PC-9 (cell line): ENCODE results near the gene GVQW3. TPM values are rescaled to one million over a fixed set of nuclear protein-coding genes. Genes with fewer than 3 reads are reported as not detected.

ENCODE experiments used
- BruUV-seq: library from RNA; stranded (reverse); fragments of 400-500 nt; replicated peaks from 2 replicates; lab custom pipeline; 2021; lab: Mats Ljungman, UMichigan
- CTCF ChIA-PET: fragments of 300-600 bp; sonication (Branson Sonifier 250); formaldehyde crosslinking; loops from one replicate; lab custom pipeline; 2022; ENCODE audit warnings: antibody characterized with exemption; lab: Charles Lee
- POLR2A ChIA-PET: fragments of 300-600 bp; sonication (Branson Sonifier 250); formaldehyde crosslinking; loops from one replicate; lab custom pipeline; 2022; ENCODE audit warnings: antibody characterized with exemption; ENCODE audit not compliant: unreplicated experiment; lab: Charles Lee
- DNase-seq, 2 experiments: peaks; one replicate each; pipeline versions ENCODE4 v3.0.0 to v3.0.0-alpha.2; 2015 to 2022; ENCODE audit warnings: mixed read lengths in 1 of 2
- H2AFZ ChIP-seq: fragments of 200-600 bp; sonication (generic); 2 replicates; pipeline ENCODE4 v1.8.1; 2017; ENCODE audit warnings: antibody characterized with exemption
- H3F3A ChIP-seq: fragments of 200-600 bp; sonication (generic); 2 replicates; pipeline ENCODE4 v1.8.1; 2017; ENCODE audit warnings: antibody characterized with exemption, mild to moderate bottlenecking, low read depth; ENCODE audit not compliant: insufficient read depth
- H3K27ac ChIP-seq: fragments of 200-600 bp; sonication (generic); 2 replicates; pipeline ENCODE4 v1.6.1; 2016; ENCODE audit warnings: mixed run types
- H3K27me3 ChIP-seq: fragments of 200-600 bp; sonication (generic); 2 replicates; pipeline ENCODE4 v1.6.1; 2016; ENCODE audit warnings: low read depth, mixed run types; ENCODE audit not compliant: insufficient read depth
- H3K36me3 ChIP-seq: fragments of 200-600 bp; sonication (generic); 2 replicates; pipeline ENCODE4 v1.6.1; 2016; ENCODE audit warnings: low read depth, mixed run types
- H3K4me1 ChIP-seq: fragments of 200-600 bp; sonication (generic); replicated peaks from 2 replicates; pipeline ENCODE4 v1.6.1; 2016; ENCODE audit warnings: mixed run types; ENCODE audit not compliant: insufficient read depth
- H3K4me2 ChIP-seq: fragments of 200-600 bp; sonication (generic); 2 replicates; pipeline ENCODE4 v1.6.1; 2017; ENCODE audit warnings: mixed run types
- H3K4me3 ChIP-seq: fragments of 200-600 bp; sonication (generic); 2 replicates; pipeline ENCODE4 v1.6.1; 2016; ENCODE audit warnings: mixed run types
- H3K79me2 ChIP-seq: fragments of 200-600 bp; sonication (generic); 2 replicates; pipeline ENCODE4 v1.6.1; 2017; ENCODE audit warnings: low read depth, mixed run types
- H3K9me2 ChIP-seq: fragments of 200-600 bp; sonication (generic); 2 replicates; pipeline ENCODE4 v1.8.1; 2017; ENCODE audit warnings: mild to moderate bottlenecking; ENCODE audit not compliant: insufficient read depth
- H3K9me3 ChIP-seq: fragments of 200-600 bp; sonication (generic); 2 replicates; pipeline ENCODE4 v1.8.1; 2016; ENCODE audit warnings: low read depth; ENCODE audit not compliant: insufficient read depth
- H4K20me1 ChIP-seq: fragments of 200-600 bp; sonication (generic); 2 replicates; pipeline ENCODE4 v1.8.1; 2017; ENCODE audit not compliant: insufficient read depth
- CTCF ChIP-seq: fragments of 200-600 bp; sonication (generic); conservative IDR thresholded peaks from 2 replicates; pipeline ENCODE4 v1.6.1; 2017; ENCODE audit warnings: mixed run types, antibody characterized with exemption, mild to moderate bottlenecking, moderate library complexity
- EZH2 ChIP-seq: fragments of 200-600 bp; sonication (generic); IDR thresholded peaks from 2 replicates; pipeline ENCODE4 v1.8.0; 2017; ENCODE audit warnings: antibody characterized with exemption, low read depth
- intact Hi-C: fragments of 100-400 bp; cut with micrococcal nuclease; formaldehyde crosslinking; loops from one replicate; pipeline ENCODE4 v1.10.0; 2022; ENCODE audit not compliant: unreplicated experiment
- total RNA-seq: library from RNA; stranded (reverse); gene quantifications from 2 replicates; pipeline ENCODE4 v1.2.3, GENCODE V29; 2021

The GVQW3 gene
- total RNA-seq, 1 experiment from 2014 or later: 11.1 TPM

- Histone ChIP-seq H3K27ac (no peak overlapping the region), H3K36me3 (no peaks in the 10 kb centered on the region), H4K20me1 (no peaks in the 10 kb centered on the region), H3K4me1 (no peaks in the 10 kb centered on the region), H3K9me2 (no peaks in the 10 kb centered on the region), H3K27me3 (no peaks in the 10 kb centered on the region), H3F3A (no peaks in the 10 kb centered on the region), H2AFZ (no peak overlapping the region), H3K4me3 (no peak overlapping the region), H3K4me2 (no peak overlapping the region), H3K9me3 (peaks cover 14% of the 10 kb centered on the region; the same call in 1 of the 2 replicates), H3K79me2 (no peaks in the 10 kb centered on the region)
- TF ChIP-seq CTCF: no peak
- TF ChIP-seq EZH2: no peak
- no peak for DNase-seq
- intact Hi-C loops: no loop called here
- ChIA-PET POLR2A (no interaction called here), CTCF (no interaction called here)
- BruUV-seq: no TSS peak
Observed at GRCh38 chr11:76336597-76336996, 44.5 kb upstream of the GVQW3 start.

- POLR2A ChIA-PET: no interaction called here
- intact Hi-C loops: no loop called here
- peaks cover 14% of the 10 kb centered on the region; the same call in 1 of the 2 replicates for H3K9me3 ChIP-seq
Observed at GRCh38 chr11:76337469-76337868, 43.7 kb upstream of the GVQW3 start.

GRCh38 chr11:76337923-76338322, 43.2 kb upstream of the GVQW3 start:
- TF ChIP-seq EZH2: no peak
- TF ChIP-seq CTCF: no peak
- H4K20me1 ChIP-seq: no peaks in the 10 kb centered on the region
- no peaks in the 10 kb centered on the region for H3K36me3 ChIP-seq
- ChIA-PET CTCF (no interaction called here), POLR2A (no interaction called here)
- no peak for DNase-seq
- H3K9me2 ChIP-seq: no peaks in the 10 kb centered on the region
- H2AFZ ChIP-seq: no peak overlapping the region
- no peak overlapping the region for H3K4me2 ChIP-seq
- BruUV-seq: no TSS peak
- no peaks in the 10 kb centered on the region for H3F3A ChIP-seq
- no peaks in the 10 kb centered on the region for H3K27me3 ChIP-seq
- H3K9me3 ChIP-seq: peaks cover 14% of the 10 kb centered on the region; the same call in 1 of the 2 replicates
- H3K4me3 ChIP-seq: no peak overlapping the region
- intact Hi-C loops: no loop called here
- H3K4me1 ChIP-seq: no peaks in the 10 kb centered on the region
- H3K79me2 ChIP-seq: no peaks in the 10 kb centered on the region
- no peak overlapping the region for H3K27ac ChIP-seq

More at GRCh38 chr11:76337469-76337868, 43.7 kb upstream of the GVQW3 start:
- no peaks in the 10 kb centered on the region for H4K20me1 ChIP-seq
- no peaks in the 10 kb centered on the region for H3K4me1 ChIP-seq
- H2AFZ ChIP-seq: no peak overlapping the region
- no peaks in the 10 kb centered on the region for H3K79me2 ChIP-seq
- TF ChIP-seq CTCF: no peak
- TF ChIP-seq EZH2: no peak
- no peak overlapping the region for H3K27ac ChIP-seq
- no peaks in the 10 kb centered on the region for H3K9me2 ChIP-seq
- no peak overlapping the region for H3K4me3 ChIP-seq
- CTCF ChIA-PET: no interaction called here
- no peaks in the 10 kb centered on the region for H3K27me3 ChIP-seq
- no peaks in the 10 kb centered on the region for H3F3A ChIP-seq
- BruUV-seq: no TSS peak
- DNase-seq: no peak
- no peak overlapping the region for H3K4me2 ChIP-seq
- H3K36me3 ChIP-seq: no peaks in the 10 kb centered on the region
